ENCODE measurements around the gene MARCHF6. TPM values are rescaled to one million over a fixed set of nuclear protein-coding genes. Genes with fewer than 3 reads are reported as not detected.
"Not testable (repeated sequence)": the region's sequence is repeated elsewhere in the genome, so short reads cannot be mapped to it uniquely, and the experiment has no call there.

Gene MARCHF6
- total RNA-seq, 2 experiments from 2014 or later: 98.3 to 102 TPM

DNA sequence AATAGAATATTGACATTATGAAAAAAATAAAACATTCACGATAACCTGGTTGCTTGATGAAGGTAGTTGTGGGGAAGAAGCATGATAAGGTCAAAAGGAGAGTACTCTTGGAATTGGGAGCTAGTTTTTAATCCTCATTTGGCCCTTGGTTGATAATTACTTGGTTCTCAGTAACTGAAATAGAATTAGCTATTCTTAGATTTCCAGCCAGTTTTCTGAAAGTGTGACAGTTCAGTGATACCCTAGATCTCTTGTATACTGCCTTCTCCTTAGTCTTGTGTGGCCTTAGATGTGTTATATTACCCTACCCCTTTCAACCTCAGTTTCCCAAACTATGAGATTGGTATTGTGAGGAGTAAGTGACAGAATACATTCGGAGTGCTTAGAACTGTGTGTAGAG, 17.4 kb downstream of the MARCHF6 start:
- POLR2A ChIA-PET: no interaction called here

DNA sequence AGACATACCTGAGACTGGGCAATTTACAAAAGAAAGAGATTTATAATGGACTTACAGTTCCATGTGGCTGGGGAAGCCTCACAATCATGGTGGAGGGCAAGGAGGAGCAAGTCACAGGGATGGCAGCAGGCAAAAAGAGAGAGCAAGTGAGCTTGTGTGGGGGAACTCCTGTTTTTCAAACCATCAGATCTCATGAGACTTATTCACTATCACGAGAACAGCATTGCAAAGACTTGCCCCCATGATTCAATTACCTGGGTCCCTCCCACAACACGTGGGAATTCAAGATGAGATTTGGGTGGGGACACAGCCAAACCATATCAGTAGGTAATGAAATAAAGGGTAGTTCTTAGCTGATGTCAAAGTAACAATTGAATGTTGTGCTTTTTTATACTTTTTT, 17.9 kb downstream of the MARCHF6 start:
- POLR2A ChIA-PET, CTCF ChIA-PET: not testable (repeated sequence)

More for the DNA sequence above, 17.4 kb downstream of the MARCHF6 start:
- CTCF ChIA-PET: no interaction called here

DNA sequence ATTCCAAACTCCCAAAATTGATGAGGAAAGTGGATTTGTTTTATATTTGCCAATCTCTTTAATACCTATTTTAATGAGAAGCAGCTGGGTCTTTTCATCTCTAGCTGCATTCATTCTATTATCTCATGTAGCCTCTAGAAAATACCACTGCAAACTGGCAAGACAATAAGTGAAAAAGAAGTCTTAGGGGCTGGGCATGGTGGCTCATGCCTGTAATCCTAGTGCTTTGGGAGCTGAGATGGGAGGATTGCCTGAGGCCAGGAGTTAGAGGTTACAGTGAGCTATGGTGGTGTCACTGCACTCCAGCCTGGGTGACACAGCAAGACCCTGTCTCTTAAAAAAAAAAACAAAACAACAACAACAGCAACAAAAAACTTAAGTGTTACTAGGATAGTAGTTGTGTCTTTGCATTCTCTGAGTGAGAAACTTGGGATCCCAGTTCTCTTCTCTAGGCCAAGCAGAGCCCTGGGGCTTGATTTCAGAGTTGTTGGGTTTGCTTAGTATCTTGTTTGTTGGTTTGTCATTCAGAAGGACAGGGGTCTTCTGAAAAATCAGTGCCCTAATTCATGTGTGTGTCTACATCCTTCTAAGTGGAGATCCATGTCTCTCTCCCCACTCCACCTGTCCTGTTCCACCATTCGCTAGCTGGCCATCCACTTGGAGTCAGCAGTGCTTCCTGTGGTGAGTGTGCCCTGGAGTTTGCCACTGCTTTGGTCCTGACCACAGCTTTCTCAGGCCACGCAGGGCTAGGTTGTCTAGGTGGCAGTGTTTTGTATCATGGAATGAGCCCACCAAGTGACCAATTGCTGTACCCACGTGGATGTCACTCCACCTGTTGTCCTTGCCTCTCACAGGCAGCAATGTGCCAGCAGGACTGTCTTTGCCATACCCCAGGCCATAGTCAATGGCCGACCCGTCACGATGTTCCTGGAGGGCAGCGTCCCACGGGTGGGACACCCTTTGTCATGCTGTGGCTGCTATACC, 19.5 kb downstream of the MARCHF6 start:
- ChIA-PET CTCF (no interaction called here), POLR2A (no interaction called here)

DNA sequence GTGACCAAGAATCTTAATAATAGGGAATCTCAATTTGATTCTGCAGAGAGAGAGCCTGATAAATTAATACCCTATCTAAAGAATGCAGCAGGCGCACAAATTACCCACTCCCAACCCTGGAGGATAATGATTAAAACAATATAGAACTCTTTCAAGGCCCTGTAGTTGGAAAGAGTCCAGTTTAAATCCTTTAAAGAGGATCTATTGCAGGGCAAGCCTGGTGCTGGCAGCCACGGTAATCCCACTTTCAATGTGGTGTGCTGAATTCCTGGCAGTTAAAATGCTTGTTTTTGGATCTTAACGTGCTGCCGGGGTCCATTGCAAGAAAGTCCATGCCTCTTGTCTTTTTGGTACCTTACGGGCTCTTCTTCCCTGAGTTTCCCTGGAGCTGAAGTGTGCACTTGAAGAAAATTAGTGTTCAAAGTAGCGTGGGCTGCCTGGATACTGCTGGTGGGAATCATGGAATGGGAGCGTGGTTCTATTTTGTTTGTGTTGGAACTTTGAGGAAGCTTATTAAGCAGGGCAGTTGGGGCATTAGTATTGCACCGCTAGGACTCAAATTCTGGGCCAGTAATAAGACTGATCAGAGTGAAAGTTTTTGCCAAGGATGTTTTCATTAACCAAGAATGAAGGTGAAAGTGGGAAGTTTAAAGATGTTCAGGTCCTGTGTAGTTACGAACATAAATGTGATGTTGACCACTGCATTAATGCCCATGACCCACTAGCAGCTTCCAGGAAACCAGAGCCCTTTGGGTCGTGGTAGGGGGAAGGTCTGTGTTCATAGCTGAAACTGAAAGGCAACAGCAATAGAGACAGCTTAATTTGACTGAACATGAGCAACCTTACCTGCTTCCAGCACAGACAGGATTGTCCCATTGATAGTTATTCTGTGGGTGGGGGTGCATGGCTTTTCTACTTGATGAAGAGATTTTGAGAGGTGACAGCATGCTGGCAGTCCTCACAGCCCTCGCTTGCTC, 20.8 kb downstream of the MARCHF6 start:
- CTCF ChIA-PET: no interaction called here

DNA sequence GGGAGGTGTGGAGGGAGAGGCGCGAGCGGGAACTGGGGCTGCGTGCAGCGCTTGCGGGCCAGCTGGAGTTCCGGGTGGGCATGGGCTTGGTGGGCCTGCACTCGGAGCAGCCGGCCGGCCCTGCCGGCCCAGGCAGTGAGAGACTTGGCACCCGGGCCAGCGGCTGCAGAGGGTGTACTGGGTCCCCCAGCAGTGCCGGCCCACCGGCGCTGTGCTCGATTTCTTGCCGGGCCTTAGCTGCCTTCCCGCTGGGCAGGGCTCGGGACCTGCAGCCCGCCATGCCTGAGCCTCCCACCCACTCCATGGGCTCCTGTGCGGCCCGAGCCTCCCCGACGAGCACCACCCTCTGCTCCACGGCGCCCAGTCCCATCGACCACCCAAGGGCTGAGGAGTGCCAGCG, 21.7 kb downstream of the MARCHF6 start:
- POLR2A ChIA-PET, CTCF ChIA-PET: not testable (repeated sequence)

More for the DNA sequence above, 20.8 kb downstream of the MARCHF6 start:
- POLR2A ChIA-PET: no interaction called here

DNA sequence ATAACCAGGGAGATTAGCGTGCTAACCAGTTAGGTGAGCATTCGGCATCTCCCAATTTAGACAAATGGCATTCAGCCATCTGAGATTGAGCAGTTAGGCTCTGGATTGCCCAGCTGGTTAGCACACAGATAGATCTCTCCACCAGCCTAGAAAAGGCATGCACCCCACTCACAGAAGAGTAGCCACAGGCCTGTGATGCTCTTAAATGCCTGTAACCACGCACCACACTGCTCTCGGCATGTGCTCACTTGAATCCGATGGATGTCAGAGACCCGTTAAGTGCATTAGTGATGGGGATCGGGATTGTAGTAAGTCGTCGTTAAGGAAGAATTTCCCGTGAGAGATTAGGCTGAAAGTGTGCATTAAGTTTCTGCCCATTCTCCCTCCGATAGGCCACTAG, 23.0 kb downstream of the MARCHF6 start:
- ChIA-PET POLR2A (no interaction called here), CTCF (no interaction called here)

DNA sequence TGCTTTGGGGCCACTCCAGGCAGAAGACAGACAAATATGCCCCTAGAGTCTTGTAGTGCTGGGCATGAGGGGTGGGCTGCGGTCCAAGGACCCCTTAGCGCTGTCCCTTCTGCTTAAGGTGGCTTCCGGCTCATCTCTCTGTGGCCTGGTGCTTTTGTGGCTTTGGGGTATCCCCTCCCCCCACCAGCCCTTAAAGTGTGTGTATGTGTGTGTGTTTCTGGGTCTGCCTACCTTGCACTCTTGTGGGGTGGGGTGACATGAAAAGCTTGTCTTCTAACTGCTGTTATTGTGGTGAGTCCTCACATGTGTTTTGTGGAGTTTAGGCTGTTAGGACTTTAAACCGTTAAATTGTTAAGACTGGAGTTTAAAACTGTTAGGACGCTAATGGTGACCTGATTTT, 23.6 kb downstream of the MARCHF6 start:
- CTCF ChIA-PET: interaction anchor here (1.6 kb wide), 1 partner anchor 93 kb away, joined by 4 read pairs; no protein-coding TSS in a partner anchor
- POLR2A ChIA-PET: no interaction called here

DNA sequence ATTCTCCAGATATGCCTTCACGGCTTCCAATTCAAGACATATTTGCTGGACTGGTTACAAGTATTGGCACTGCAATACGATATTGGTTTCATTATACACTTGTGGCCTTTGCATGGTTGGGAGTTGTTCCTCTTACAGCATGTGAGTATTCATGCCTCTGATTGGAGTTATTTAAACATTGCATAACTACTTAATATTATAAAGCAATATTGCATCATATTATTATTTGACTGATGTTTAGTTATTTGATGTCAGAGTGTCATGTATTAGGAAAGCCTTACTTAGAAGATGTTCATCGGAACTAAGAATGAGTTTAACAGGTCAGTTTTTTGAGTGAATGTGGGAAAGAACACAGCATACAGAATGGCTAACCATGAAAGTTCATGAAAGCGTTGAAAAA, 28.3 kb downstream of the MARCHF6 start:
- ChIA-PET CTCF (no interaction called here), POLR2A (no interaction called here)

DNA sequence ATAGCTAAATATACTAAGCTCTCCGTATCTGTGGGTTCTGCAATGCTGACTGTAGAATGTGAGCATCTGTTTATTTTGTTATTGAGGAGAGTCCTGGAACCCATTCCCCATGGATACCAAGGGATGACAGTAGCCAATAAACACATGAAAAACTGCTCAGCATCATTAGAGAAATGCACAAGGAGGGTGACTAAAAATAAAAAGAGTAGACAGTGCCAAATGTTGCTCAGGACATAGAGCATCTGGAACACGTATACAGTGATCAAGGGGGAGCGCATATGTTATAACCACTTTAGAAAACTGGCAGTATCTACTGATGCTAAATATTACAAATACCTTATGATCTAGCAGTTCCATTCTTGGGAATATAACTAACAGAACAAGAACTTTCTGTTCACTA, 31.0 kb downstream of the MARCHF6 start:
- ChIA-PET CTCF (no interaction called here), POLR2A (no interaction called here)

DNA sequence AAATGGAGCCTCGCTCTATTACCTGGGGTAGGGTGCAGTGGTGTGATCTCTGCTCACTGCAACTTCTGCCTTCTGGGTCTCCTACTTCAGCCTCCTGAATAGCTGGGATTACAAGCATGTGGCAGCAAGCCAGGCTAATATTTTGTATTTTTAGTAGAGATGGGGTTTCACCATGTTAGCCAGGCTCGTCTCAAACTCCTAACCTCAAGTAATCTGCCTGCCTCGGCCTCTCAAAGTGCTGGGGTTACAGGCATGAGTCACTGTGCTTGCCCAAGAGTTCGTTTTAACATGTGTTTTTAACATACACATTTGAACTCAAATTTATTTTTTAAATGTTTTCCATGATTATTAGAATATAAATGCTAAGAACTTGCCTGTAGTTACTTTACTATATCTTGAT, 34.2 kb downstream of the MARCHF6 start:
- CTCF ChIA-PET: interaction anchor here (1.1 kb wide), 1 partner anchor 103 kb away, joined by 3 read pairs; no protein-coding TSS in a partner anchor
- POLR2A ChIA-PET: no interaction called here

DNA sequence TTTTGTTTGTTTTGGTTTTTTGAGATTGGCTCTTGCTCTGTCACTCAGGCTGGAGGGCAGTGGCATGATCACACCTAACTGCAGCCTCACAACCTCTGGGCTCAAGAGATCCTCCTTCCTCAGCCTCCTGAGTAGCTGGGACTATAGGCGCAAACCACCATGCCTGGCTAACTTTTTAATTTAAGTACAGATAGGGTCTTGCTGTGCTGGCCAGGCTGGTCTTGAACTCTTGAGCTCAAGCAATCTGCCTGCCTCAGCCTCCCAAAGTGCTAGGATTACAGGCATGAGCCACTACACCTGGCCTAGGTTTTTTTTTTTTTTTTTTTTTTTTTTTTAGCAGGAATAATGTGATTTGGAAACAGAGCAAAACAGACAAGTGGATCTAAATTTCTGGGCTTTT, 37.6 kb downstream of the MARCHF6 start:
- ChIA-PET CTCF (no interaction called here), POLR2A (no interaction called here)

DNA sequence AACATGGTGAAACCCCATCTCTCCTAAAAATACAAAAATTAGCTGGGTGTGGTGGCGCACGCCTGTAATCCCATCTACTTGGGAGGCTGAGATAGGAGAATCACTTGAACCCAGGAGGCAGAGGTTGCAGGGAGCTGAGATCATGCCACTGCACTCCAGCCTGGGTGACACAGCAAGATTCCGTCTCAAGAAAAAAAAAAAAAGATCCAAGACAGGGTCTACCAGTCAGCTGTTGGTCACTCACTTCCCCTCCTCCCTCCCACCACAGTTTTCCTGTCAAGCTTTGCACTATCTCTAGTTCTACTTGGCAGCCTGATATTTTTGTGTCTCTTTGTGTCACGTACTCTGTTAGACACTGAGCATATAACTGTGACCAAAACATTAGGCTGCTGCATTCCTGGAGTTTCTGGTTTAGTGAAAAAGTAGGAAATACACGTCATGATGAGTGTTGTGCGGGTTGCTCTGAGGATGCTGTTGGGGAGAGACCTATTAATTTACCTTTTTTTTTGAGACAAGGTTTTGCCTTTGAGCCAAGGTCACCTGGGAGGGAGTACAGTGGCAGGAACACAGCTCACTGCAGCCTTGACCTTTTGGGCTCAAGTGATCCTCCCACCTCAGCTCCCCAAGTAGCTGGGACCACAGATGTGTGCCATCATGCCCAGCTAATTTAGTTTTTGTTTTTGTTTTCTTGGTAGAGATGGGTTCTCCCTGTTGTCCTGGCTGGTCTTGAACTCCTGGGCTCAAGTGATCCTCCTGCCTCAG, 39.3 kb downstream of the MARCHF6 start:
- CTCF ChIA-PET, POLR2A ChIA-PET: not testable (repeated sequence)

DNA sequence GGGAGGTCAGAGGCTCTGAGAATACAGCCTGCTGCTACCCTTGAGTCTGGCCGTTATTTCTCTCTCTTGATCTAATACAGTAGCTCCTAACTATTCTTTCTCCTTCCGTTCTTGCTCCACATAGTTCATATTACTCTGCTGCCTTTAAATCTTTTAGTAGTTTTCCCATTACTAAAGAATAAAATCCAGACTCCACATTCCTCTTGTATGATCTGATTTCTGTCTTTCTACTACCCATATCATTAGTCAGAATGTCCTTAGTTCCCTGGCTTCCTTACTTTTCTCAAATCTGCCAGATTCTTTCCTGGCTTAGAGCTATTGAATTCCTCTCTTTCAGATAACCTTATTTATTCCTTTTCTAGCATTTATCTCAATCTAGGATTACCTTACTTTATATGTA, 40.0 kb downstream of the MARCHF6 start:
- CTCF ChIA-PET: no interaction called here
- POLR2A ChIA-PET: no interaction called here

DNA sequence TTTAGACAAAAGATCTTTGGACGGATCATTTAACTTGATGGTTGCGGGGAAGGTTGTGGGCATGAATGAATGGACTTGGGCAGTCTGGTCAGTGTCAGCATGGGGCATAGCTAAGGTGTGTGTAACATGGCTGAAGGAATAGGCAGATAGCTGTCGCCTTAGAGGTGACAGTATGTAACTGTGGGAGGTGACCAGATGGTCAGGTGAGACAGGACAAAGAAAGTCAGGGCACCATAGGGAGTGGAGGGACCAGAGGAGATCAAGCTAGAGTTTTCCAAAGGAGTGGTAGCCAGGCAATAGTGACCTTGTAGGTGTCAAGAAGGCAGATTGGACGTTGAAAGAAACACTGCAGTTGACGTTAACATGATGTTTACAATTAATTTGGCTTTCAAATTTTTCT, 43.1 kb downstream of the MARCHF6 start:
- CTCF ChIA-PET: no interaction called here
- POLR2A ChIA-PET: no interaction called here

DNA sequence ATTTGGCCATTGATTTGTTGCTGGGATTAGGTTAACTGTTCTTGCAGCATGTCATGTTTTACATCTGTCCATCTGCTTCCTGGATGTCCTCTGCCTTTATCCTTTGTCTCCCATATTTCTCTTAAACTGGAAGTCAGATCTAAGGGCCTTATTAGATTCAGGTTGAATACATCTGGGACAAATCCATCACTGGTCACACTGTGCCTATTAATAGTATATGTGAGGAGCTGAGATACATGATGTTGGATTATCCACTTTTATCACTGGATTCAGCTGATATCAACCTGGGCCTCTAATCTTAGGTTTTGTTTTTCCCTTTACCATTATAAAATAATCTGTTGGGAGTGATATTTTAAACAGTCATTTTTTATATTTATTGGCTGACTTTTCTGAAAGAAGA, 46.3 kb downstream of the MARCHF6 start:
- CTCF ChIA-PET: no interaction called here
- POLR2A ChIA-PET: no interaction called here

DNA sequence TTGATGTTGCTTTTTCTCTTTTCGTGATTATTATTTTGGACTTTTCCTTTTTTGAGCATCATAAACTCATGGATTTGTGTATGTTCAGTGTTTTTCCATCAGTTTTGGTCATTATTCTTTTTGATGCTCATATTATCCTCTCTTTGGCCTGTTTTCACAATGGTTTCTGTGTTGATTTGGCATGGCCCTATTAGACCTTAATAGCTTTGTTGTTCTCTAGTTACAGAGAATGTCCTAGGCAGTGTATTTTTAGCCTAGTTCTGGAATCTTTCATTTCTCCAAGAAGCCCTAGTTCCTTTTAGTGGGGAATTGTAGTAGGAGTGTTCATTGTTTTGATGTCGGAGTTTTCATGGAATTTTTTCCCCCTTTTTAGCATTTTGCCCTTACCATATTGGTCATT, 46.9 kb downstream of the MARCHF6 start:
- ChIA-PET POLR2A (no interaction called here), CTCF (no interaction called here)

DNA sequence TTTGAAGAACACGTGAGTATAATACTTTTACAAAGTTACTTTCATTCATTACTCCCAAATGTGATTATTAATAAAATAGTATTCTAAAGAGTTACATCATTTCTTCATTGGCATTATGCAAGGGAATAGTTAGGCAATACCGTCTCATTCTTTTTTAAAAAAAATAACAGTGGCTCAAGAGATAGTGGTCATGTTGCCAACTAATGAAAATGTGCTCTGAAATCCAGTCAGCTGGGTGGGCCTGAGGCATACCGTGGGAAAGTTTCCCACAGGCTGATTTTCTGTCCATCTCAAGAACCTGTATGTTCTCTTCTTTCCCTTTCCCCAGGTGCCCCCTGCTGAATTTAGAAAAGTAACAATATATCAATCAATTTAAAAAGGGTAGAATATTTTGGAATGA, 47.3 kb downstream of the MARCHF6 start:
- CTCF ChIA-PET: no interaction called here
- POLR2A ChIA-PET: no interaction called here

DNA sequence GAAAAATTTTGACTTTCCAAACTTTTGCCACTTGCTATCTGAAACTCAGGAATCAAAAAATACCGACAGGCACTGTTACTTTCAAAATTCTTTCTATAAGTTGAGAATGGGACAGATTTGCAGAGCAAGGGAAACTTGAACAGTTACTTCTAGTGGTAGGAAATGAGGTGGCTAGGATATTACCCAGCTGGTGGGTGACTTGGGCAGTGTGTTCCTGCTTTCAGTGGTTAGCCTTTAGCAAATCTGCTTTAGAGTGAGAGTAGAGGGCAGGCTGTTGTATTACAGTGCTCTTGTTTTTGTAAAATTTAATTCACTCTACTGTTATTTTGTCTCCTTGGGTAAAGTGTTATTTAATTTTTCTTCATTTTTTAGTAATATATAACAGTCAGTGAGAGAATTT, 48.0 kb downstream of the MARCHF6 start:
- ChIA-PET POLR2A (no interaction called here), CTCF (no interaction called here)

All from activated CD8-positive, alpha-beta memory T cell treated with anti-CD3 and anti-CD28 coated beads for 36 hours (primary cell).